CD4-positive, alpha-beta T cell (primary cell): Measurements from ENCODE around the gene MCF2L2. TPM values are rescaled to one million over a fixed set of nuclear protein-coding genes. Genes with fewer than 3 reads are reported as not detected.
"Not testable (repeated sequence)": the region's sequence is repeated elsewhere in the genome, so short reads cannot be mapped to it uniquely, and the experiment has no call there.

Source experiments
- ATAC-seq: fragments of 200-7000 bp; cut with Tn5 transposase; one replicate; pipeline ENCODE4 v1.10.0; 2022; ENCODE audit warnings: mild to moderate bottlenecking; ENCODE audit not compliant: poor library complexity
- CTCF ChIA-PET: fragments of 350-600 bp; sonication (Branson Sonifier 250); formaldehyde crosslinking; loops from one replicate; lab custom pipeline; 2021; ENCODE audit warnings: antibody characterized with exemption, inconsistent platforms; lab: Charles Lee
- POLR2A ChIA-PET: fragments of 350-600 bp; sonication (Branson Sonifier 250); formaldehyde crosslinking; loops from one replicate; lab custom pipeline; 2021; ENCODE audit warnings: antibody characterized with exemption, inconsistent platforms; lab: Charles Lee
- DNase-seq, 14 experiments: peaks; one replicate each; pipeline ENCODE4 v3.0.0-alpha.2; 2013 to 2020; ENCODE audit warnings: mixed read lengths in 2 of 14
- H3K27ac ChIP-seq, 2 donors: one replicate each; pipeline versions ENCODE4 v1.5.1 to v1.7.0; 2013; ENCODE audit warnings: low read length in 2 of 2, low read depth in 1 of 2, mild to moderate bottlenecking in 1 of 2
- H3K27me3 ChIP-seq, 2 experiments: 1 replicate in 1 of 2; 2 replicates in 1 of 2; pipeline versions ENCODE4 v1.6.1 to v1.7.0; 2013; ENCODE audit warnings: low read length in 2 of 2, control low read depth in 1 of 2, mild to moderate bottlenecking in 1 of 2, moderate library complexity in 1 of 2; ENCODE audit not compliant: insufficient read depth in 2 of 2, control insufficient read depth in 1 of 2
- H3K36me3 ChIP-seq: one replicate; pipeline ENCODE4 v1.6.1; 2013; ENCODE audit warnings: low read length, control low read depth; ENCODE audit not compliant: insufficient read depth
- H3K4me1 ChIP-seq: one replicate; pipeline ENCODE4 v1.6.1; 2013; ENCODE audit warnings: low read length, control low read depth; ENCODE audit not compliant: insufficient read depth
- H3K4me3 ChIP-seq: one replicate; pipeline ENCODE4 v1.5.1; 2013; ENCODE audit warnings: mild to moderate bottlenecking, low read length, moderate library complexity
- H3K9me3 ChIP-seq, 2 experiments: 1 replicate in 1 of 2; 2 replicates in 1 of 2; pipeline versions ENCODE4 v1.6.1 to v1.7.0; 2013; ENCODE audit warnings: low read length in 2 of 2, mild to moderate bottlenecking in 2 of 2, control low read depth in 1 of 2, moderate library complexity in 1 of 2; ENCODE audit not compliant: control insufficient read depth in 1 of 2, insufficient read depth in 1 of 2
- H3K27ac Mint-ChIP-seq: one replicate; pipeline ENCODE4 v1.8.0; 2020; ENCODE audit warnings: mixed read lengths
- H3K27me3 Mint-ChIP-seq: one replicate; pipeline ENCODE4 v1.8.0; 2021; ENCODE audit warnings: mixed read lengths
- H3K36me3 Mint-ChIP-seq: one replicate; pipeline ENCODE4 v1.8.0; 2021; ENCODE audit warnings: low read depth, mixed read lengths
- H3K4me1 Mint-ChIP-seq: one replicate; pipeline ENCODE4 v1.8.0; 2021; ENCODE audit warnings: low read depth, mixed read lengths
- H3K4me3 Mint-ChIP-seq: one replicate; pipeline ENCODE4 v1.8.0; 2020; ENCODE audit warnings: mild to moderate bottlenecking, mixed read lengths
- H3K9me3 Mint-ChIP-seq: one replicate; pipeline ENCODE4 v1.8.0; 2020; ENCODE audit warnings: mixed read lengths
- CTCF ChIP-seq: fragments of 200-600 bp; IDR thresholded peaks from one replicate; pipeline ENCODE4 v1.8.0; 2022; ENCODE audit warnings: antibody characterized with exemption, mild to moderate bottlenecking
- intact Hi-C, 2 experiments: fragments of 100-400 bp; cut with DNase I in 1 of 2; cut with micrococcal nuclease in 1 of 2; formaldehyde crosslinking; loops; one replicate each; pipeline versions ENCODE4 v1.15.1 to v1.9.0; 2023 to 2025; cut with DNase I, micrococcal nuclease
- total RNA-seq, 174 experiments: library from RNA in 2 of 174; stranded (reverse) in 2 of 174; gene quantifications; one replicate each; pipeline ENCODE4 v1.2.3 and lab custom pipeline; 2021 to 2026

MCF2L2 gene
- total RNA-seq, 2 experiments from 2014 or later = 3.8 to 4.1 TPM

- POLR2A ChIA-PET = no interaction called here
- no peak for DNase-seq
- peaks cover 8% of the 10 kb centered on the region for H3K36me3 Mint-ChIP-seq
- intact Hi-C loops = no loop called here
- no peak for TF ChIP-seq CTCF
- H3K4me3 Mint-ChIP-seq = no peak overlapping the region
- H3K4me1 ChIP-seq = peaks cover 6% of the 10 kb centered on the region
- peaks cover 18% of the 10 kb centered on the region for H3K9me3 Mint-ChIP-seq
- no peaks in the 10 kb centered on the region for H3K36me3 ChIP-seq
- H3K27ac ChIP-seq = no peak overlapping the region
- H3K27ac Mint-ChIP-seq = no peak overlapping the region
- ATAC-seq = no peak
- peaks cover 15% of the 10 kb centered on the region for H3K4me1 Mint-ChIP-seq
- CTCF ChIA-PET = no interaction called here
- H3K4me3 ChIP-seq = no peak overlapping the region
- H3K27me3 Mint-ChIP-seq = no peaks in the 10 kb centered on the region
- peaks cover 0 to 18% of the 10 kb centered on the region in 2 experiments for H3K9me3 ChIP-seq
- H3K27me3 ChIP-seq = no peaks in the 10 kb centered on the region
Observed at GRCh38 chr3:183443395-183444385, 15.3 kb upstream of the MCF2L2 start.

- peaks cover 8% of the 10 kb centered on the region for H3K4me1 Mint-ChIP-seq
- Histone ChIP-seq H3K36me3 (no peaks in the 10 kb centered on the region), H3K27ac (no peak overlapping the region), H3K4me1 (peaks cover 5% of the 10 kb centered on the region), H3K4me3 (no peak overlapping the region), H3K9me3 (peaks cover 0 to 18% of the 10 kb centered on the region in 2 experiments), H3K27me3 (no peaks in the 10 kb centered on the region)
- no peak overlapping the region for H3K27ac Mint-ChIP-seq
- peaks cover 7% of the 10 kb centered on the region for H3K36me3 Mint-ChIP-seq
- TF ChIP-seq CTCF = no peak
- intact Hi-C loops = no loop called here
- no peak overlapping the region for H3K4me3 Mint-ChIP-seq
- ATAC-seq (no peak), DNase-seq (no peak)
- H3K27me3 Mint-ChIP-seq = no peaks in the 10 kb centered on the region
- peaks cover 18% of the 10 kb centered on the region for H3K9me3 Mint-ChIP-seq
- CTCF ChIA-PET = no interaction called here
- POLR2A ChIA-PET = no interaction called here
Observed at GRCh38 chr3:183442994-183443393, 14.6 kb upstream of the MCF2L2 start.

GRCh38 chr3:183440521-183440920, 12.1 kb upstream of the MCF2L2 start:
- DNase-seq, H3K36me3 Mint-ChIP-seq, POLR2A ChIA-PET, H3K4me3 ChIP-seq, ATAC-seq, CTCF ChIA-PET, H3K4me1 Mint-ChIP-seq, H3K27ac ChIP-seq, H3K27me3 Mint-ChIP-seq, intact Hi-C loops, H3K4me3 Mint-ChIP-seq, H3K4me1 ChIP-seq, H3K27me3 ChIP-seq, H3K27ac Mint-ChIP-seq, H3K36me3 ChIP-seq: not testable (repeated sequence)
- H3K9me3 Mint-ChIP-seq = peaks cover 18% of the 10 kb centered on the region
- peaks cover 0 to 18% of the 10 kb centered on the region in 2 experiments for H3K9me3 ChIP-seq
